ENCODE results near the gene MRGPRF.

DNA sequence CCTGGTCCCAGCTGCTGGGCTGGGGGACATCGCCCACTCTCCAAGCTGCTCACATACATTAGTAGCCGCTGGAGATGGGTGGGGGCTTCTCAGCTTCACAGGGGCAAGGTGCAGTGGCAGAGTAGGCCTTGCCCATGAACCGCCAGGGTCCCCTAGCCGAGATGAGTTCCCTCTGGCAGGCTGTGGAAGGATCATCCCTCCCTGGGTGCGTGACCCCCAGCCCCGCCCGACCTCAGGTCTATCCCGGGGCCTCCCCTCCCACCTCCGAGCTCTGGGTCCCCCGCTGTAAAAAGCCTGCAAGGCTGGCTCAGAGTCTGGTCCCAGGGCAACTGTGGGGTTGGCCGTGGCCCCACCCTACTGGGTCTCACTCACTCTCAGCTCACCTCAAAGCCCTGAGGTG, 20.4 kb upstream of the MRGPRF start:
- TF ChIP-seq, protein P1, sequence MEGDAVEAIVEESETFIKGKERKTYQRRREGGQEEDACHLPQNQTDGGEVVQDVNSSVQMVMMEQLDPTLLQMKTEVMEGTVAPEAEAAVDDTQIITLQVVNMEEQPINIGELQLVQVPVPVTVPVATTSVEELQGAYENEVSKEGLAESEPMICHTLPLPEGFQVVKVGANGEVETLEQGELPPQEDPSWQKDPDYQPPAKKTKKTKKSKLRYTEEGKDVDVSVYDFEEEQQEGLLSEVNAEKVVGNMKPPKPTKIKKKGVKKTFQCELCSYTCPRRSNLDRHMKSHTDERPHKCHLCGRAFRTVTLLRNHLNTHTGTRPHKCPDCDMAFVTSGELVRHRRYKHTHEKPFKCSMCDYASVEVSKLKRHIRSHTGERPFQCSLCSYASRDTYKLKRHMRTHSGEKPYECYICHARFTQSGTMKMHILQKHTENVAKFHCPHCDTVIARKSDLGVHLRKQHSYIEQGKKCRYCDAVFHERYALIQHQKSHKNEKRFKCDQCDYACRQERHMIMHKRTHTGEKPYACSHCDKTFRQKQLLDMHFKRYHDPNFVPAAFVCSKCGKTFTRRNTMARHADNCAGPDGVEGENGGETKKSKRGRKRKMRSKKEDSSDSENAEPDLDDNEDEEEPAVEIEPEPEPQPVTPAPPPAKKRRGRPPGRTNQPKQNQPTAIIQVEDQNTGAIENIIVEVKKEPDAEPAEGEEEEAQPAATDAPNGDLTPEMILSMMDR (conservative IDR thresholded peaks at IDR 0.05; ENCODE audit: low read depth, low read length) = no peak
- no peak for TF ChIP-seq EZH2 (IDR thresholded peaks at IDR 0.05; ENCODE audit: low read length, unreplicated experiment)
